Nephron progenitor cell (in vitro differentiated cells): ENCODE measurements around the gene LRFN2.

Source experiments
- DNase-seq: peaks from one replicate; pipeline ENCODE4 v3.0.0; 2021
- H3K27ac Mint-ChIP-seq: 2 replicates; pipeline ENCODE4 v1.8.0; 2021; ENCODE audit warnings: mild to moderate bottlenecking, moderate library complexity, mixed read lengths
- H3K27me3 Mint-ChIP-seq: 2 replicates; pipeline ENCODE4 v1.8.0; 2021; ENCODE audit warnings: mild to moderate bottlenecking, low read depth, mixed read lengths; ENCODE audit not compliant: poor library complexity
- H3K36me3 Mint-ChIP-seq: 2 replicates; pipeline ENCODE4 v1.8.0; 2021; ENCODE audit warnings: low read depth, mixed read lengths
- H3K4me1 Mint-ChIP-seq: 2 replicates; pipeline ENCODE4 v1.8.0; 2021; ENCODE audit warnings: mixed read lengths
- H3K4me3 Mint-ChIP-seq: 2 replicates; pipeline ENCODE4 v1.8.0; 2021; ENCODE audit warnings: mild to moderate bottlenecking, moderate library complexity, mixed read lengths
- H3K9me3 Mint-ChIP-seq: 2 replicates; pipeline ENCODE4 v1.8.0; 2021; ENCODE audit warnings: mild to moderate bottlenecking, moderate library complexity, mixed read lengths
- CTCF ChIP-seq: fragments of 200-600 bp; sonication (generic); IDR thresholded peaks from 2 replicates; pipeline ENCODE4 v1.5.0; 2021; ENCODE audit warnings: antibody characterized with exemption

The LRFN2 gene

GRCh38 chr6:40438246-40438887 lies 148.8 kb downstream of the LRFN2 start:
- no peak for DNase-seq
- Mint-ChIP-seq H3K27ac (no peak overlapping the region), H3K4me3 (no peak overlapping the region)

GRCh38 chr6:40437631-40438030 lies 149.5 kb downstream of the LRFN2 start:
- Mint-ChIP-seq H3K4me1 (peaks cover 16% of the 10 kb centered on the region), H3K9me3 (no peaks in the 10 kb centered on the region), H3K27ac (no peak overlapping the region), H3K36me3 (no peaks in the 10 kb centered on the region), H3K27me3 (peaks cover 8% of the 10 kb centered on the region), H3K4me3 (no peak overlapping the region)
- no peak for DNase-seq
- TF ChIP-seq CTCF, result no peak

More at GRCh38 chr6:40438246-40438887, 148.8 kb downstream of the LRFN2 start:
- Mint-ChIP-seq H3K27me3 (peaks cover 6% of the 10 kb centered on the region), H3K4me1 (peaks cover 18% of the 10 kb centered on the region), H3K9me3 (no peaks in the 10 kb centered on the region), H3K36me3 (no peaks in the 10 kb centered on the region)
- TF ChIP-seq CTCF, result no peak

- no peak overlapping the region for H3K27ac Mint-ChIP-seq
- TF ChIP-seq CTCF, result no peak
- H3K27me3 Mint-ChIP-seq, result peaks cover 8% of the 10 kb centered on the region
- DNase-seq, result no peak
- H3K36me3 Mint-ChIP-seq, result no peaks in the 10 kb centered on the region
- H3K4me1 Mint-ChIP-seq, result peaks cover 16% of the 10 kb centered on the region
- H3K4me3 Mint-ChIP-seq, result no peak overlapping the region
- H3K9me3 Mint-ChIP-seq, result no peaks in the 10 kb centered on the region
Observed at GRCh38 chr6:40436685-40437604, 150.2 kb downstream of the LRFN2 start.

- Mint-ChIP-seq H3K36me3 (no peaks in the 10 kb centered on the region), H3K4me3 (no peak overlapping the region), H3K9me3 (no peaks in the 10 kb centered on the region), H3K27ac (no peak overlapping the region), H3K4me1 (no peaks in the 10 kb centered on the region), H3K27me3 (peaks cover 17% of the 10 kb centered on the region)
- no peak for TF ChIP-seq CTCF
- no peak for DNase-seq
Observed at GRCh38 chr6:40432982-40433381, 154.2 kb downstream of the LRFN2 start.

GRCh38 chr6:40431706-40432105 lies 155.5 kb downstream of the LRFN2 start:
- H3K27ac Mint-ChIP-seq, result no peak overlapping the region
- no peak for TF ChIP-seq CTCF
- no peaks in the 10 kb centered on the region for H3K9me3 Mint-ChIP-seq
- H3K36me3 Mint-ChIP-seq, result no peaks in the 10 kb centered on the region
- H3K4me3 Mint-ChIP-seq, result no peak overlapping the region
- DNase-seq, result no peak
- H3K4me1 Mint-ChIP-seq, result no peaks in the 10 kb centered on the region
- peaks cover 16% of the 10 kb centered on the region for H3K27me3 Mint-ChIP-seq
